PC-3 (cell line): ENCODE results near the gene C16orf96. TPM values are rescaled to one million over a fixed set of nuclear protein-coding genes. Genes with fewer than 3 reads are reported as not detected.

Experiments
- ATAC-seq: fragments of 200-7000 bp; cut with Tn5 transposase; 2 replicates; pipeline ENCODE4 v1.9.1; 2020; ENCODE audit warnings: mild to moderate bottlenecking, moderate library complexity
- BruUV-seq: library from RNA; stranded (reverse); fragments of 400-500 nt; replicated peaks from 2 replicates; lab custom pipeline; 2021; lab: Mats Ljungman, UMichigan
- CTCF ChIA-PET: fragments of 300-600 bp; sonication (Branson Sonifier 250); formaldehyde crosslinking; loops from one replicate; lab custom pipeline; 2022; ENCODE audit warnings: antibody characterized with exemption; lab: Charles Lee
- POLR2A ChIA-PET: fragments of 300-600 bp; sonication (Branson Sonifier 250); formaldehyde crosslinking; loops from one replicate; lab custom pipeline; 2022; ENCODE audit warnings: antibody characterized with exemption; ENCODE audit not compliant: unreplicated experiment; lab: Charles Lee
- DNase-seq: peaks from one replicate; pipeline ENCODE4 v3.0.0-alpha.2; 2015
- H2AFZ ChIP-seq: fragments of 300-600 bp; sonication (generic); 2 replicates; pipeline ENCODE4 v1.6.0; 2016; ENCODE audit warnings: antibody characterized with exemption, low read length
- H3F3A ChIP-seq: fragments of 300-600 bp; sonication (generic); one replicate; pipeline ENCODE4 v1.6.0; 2017; ENCODE audit warnings: antibody characterized with exemption, low read length, control low read depth, mild to moderate bottlenecking; ENCODE audit not compliant: unreplicated experiment
- H3K27ac ChIP-seq: fragments of 300-600 bp; sonication (generic); 2 replicates; pipeline ENCODE4 v1.5.1; 2016; ENCODE audit warnings: mild to moderate bottlenecking, low read length
- H3K27me3 ChIP-seq: fragments of 300-600 bp; sonication (generic); 2 replicates; pipeline ENCODE4 v1.6.1; 2016; ENCODE audit warnings: low read length, mixed read lengths
- H3K36me3 ChIP-seq: fragments of 300-600 bp; sonication (generic); 2 replicates; pipeline ENCODE4 v1.6.1; 2016; ENCODE audit warnings: low read depth, mixed run types, low read length, mixed read lengths
- H3K4me1 ChIP-seq: fragments of 300-600 bp; sonication (generic); 2 replicates; pipeline ENCODE4 v1.5.1; 2016; ENCODE audit warnings: low read length; ENCODE audit not compliant: insufficient read depth
- H3K4me2 ChIP-seq: fragments of 300-600 bp; sonication (generic); 2 replicates; pipeline ENCODE4 v1.6.0; 2016; ENCODE audit warnings: low read length
- H3K4me3 ChIP-seq: fragments of 300-600 bp; sonication (generic); 2 replicates; pipeline ENCODE4 v1.5.1; 2016; ENCODE audit warnings: mild to moderate bottlenecking, low read length, mixed read lengths
- H3K79me2 ChIP-seq: fragments of 300-600 bp; sonication (generic); 2 replicates; pipeline ENCODE4 v1.6.1; 2017; ENCODE audit warnings: low read length, mixed read lengths
- H3K9ac ChIP-seq: fragments of 300-600 bp; sonication (generic); 2 replicates; pipeline ENCODE4 v1.6.0; 2016; ENCODE audit warnings: mild to moderate bottlenecking, low read length
- H3K9me2 ChIP-seq: fragments of 300-600 bp; sonication (generic); replicated peaks from 2 replicates; pipeline ENCODE4 v1.6.1; 2016; ENCODE audit warnings: mixed run types, low read length, mixed read lengths
- H3K9me3 ChIP-seq: fragments of 300-600 bp; sonication (generic); 2 replicates; pipeline ENCODE4 v1.6.1; 2016; ENCODE audit warnings: low read length, mixed read lengths
- H4K20me1 ChIP-seq: fragments of 300-600 bp; sonication (generic); 2 replicates; pipeline ENCODE4 v1.6.1; 2016; ENCODE audit warnings: low read length, mixed read lengths
- CTCF ChIP-seq: fragments of 300-600 bp; sonication (generic); conservative IDR thresholded peaks from 2 replicates; pipeline ENCODE4 v1.5.1; 2017; ENCODE audit warnings: antibody characterized with exemption, low read depth, mild to moderate bottlenecking, low read length
- EZH2 ChIP-seq: fragments of 300-600 bp; sonication (generic); IDR thresholded peaks from one replicate; pipeline ENCODE4 v1.6.1; 2017; ENCODE audit warnings: antibody characterized with exemption, mild to moderate bottlenecking, low read length; ENCODE audit not compliant: unreplicated experiment
- EZH2phosphoT487 ChIP-seq: fragments of 300-600 bp; sonication (generic); IDR thresholded peaks from 2 replicates; pipeline ENCODE4 v1.6.1; 2018; ENCODE audit warnings: mild to moderate bottlenecking, antibody characterized with exemption, low read length, borderline replicate concordance
- intact Hi-C: fragments of 100-400 bp; cut with micrococcal nuclease; formaldehyde crosslinking; loops from 2 replicates; pipeline ENCODE4 v1.9.0; 2023
- total RNA-seq: library from RNA; depleted of rRNA; stranded (reverse); fragments of >200 nt; gene quantifications from 2 replicates; pipeline ENCODE4 v1.2.3, GENCODE V29; 2014

The C16orf96 gene
- total RNA-seq, 1 experiment from 2014 or later, result not detected

- Histone ChIP-seq H3K9me3 (no peaks in the 10 kb centered on the region), H3K27me3 (no peaks in the 10 kb centered on the region), H3K79me2 (peaks cover 62% of the 10 kb centered on the region), H3K36me3 (no peaks in the 10 kb centered on the region), H3K4me2 (no peak overlapping the region), H4K20me1 (no peaks in the 10 kb centered on the region), H3K27ac (no peak overlapping the region), H3K9me2 (no peaks in the 10 kb centered on the region), H3K4me1 (no peaks in the 10 kb centered on the region), H3F3A (no peaks in the 10 kb centered on the region), H3K9ac (no peak overlapping the region), H2AFZ (no peak overlapping the region), H3K4me3 (no peak overlapping the region)
- TF ChIP-seq EZH2 (no peak), EZH2phosphoT487 (no peak), CTCF (no peak)
- ChIA-PET POLR2A (no interaction called here), CTCF (no interaction called here)
- ATAC-seq, result no peak
- BruUV-seq, result no TSS peak
- no peak for DNase-seq
- intact Hi-C loops, result no loop called here
These were observed 84.6 kb downstream of the C16orf96 start for GRCh38 chr16:4640572-4641305.

- no peaks in the 10 kb centered on the region for H3K9me2 ChIP-seq
- POLR2A ChIA-PET, result no interaction called here
- no peak overlapping the region for H3K4me2 ChIP-seq
- H3K9ac ChIP-seq, result no peak overlapping the region
- CTCF ChIA-PET, result no interaction called here
- H2AFZ ChIP-seq, result no peak overlapping the region
- H3K27ac ChIP-seq, result no peak overlapping the region
- H4K20me1 ChIP-seq, result no peaks in the 10 kb centered on the region
- H3K4me1 ChIP-seq, result no peaks in the 10 kb centered on the region
- peaks cover 61% of the 10 kb centered on the region for H3K79me2 ChIP-seq
- no peaks in the 10 kb centered on the region for H3F3A ChIP-seq
- ATAC-seq, result no peak
- TF ChIP-seq EZH2phosphoT487 (no peak), EZH2 (no peak), CTCF (no peak)
- no peak for DNase-seq
- no peaks in the 10 kb centered on the region for H3K27me3 ChIP-seq
- intact Hi-C loops, result no loop called here
- no peaks in the 10 kb centered on the region for H3K36me3 ChIP-seq
- no peak overlapping the region for H3K4me3 ChIP-seq
- BruUV-seq, result no TSS peak
- no peaks in the 10 kb centered on the region for H3K9me3 ChIP-seq
These were observed 85.2 kb downstream of the C16orf96 start for GRCh38 chr16:4641306-4641687.

GRCh38 chr16:4641895-4642294, 85.8 kb downstream of the C16orf96 start:
- H3K4me2 ChIP-seq, result no peak overlapping the region
- no peak for ATAC-seq
- POLR2A ChIA-PET, result no interaction called here
- DNase-seq, result no peak
- no peaks in the 10 kb centered on the region for H4K20me1 ChIP-seq
- H3F3A ChIP-seq, result no peaks in the 10 kb centered on the region
- no peaks in the 10 kb centered on the region for H3K4me1 ChIP-seq
- CTCF ChIA-PET, result no interaction called here
- TF ChIP-seq EZH2phosphoT487 (no peak), EZH2 (no peak), CTCF (no peak)
- H3K27me3 ChIP-seq, result no peaks in the 10 kb centered on the region
- peaks cover 60% of the 10 kb centered on the region for H3K79me2 ChIP-seq
- intact Hi-C loops, result no loop called here
- H3K9me3 ChIP-seq, result no peaks in the 10 kb centered on the region
- no peak overlapping the region for H3K27ac ChIP-seq
- H3K9ac ChIP-seq, result no peak overlapping the region
- no peaks in the 10 kb centered on the region for H3K9me2 ChIP-seq
- no peak overlapping the region for H2AFZ ChIP-seq
- no TSS peak for BruUV-seq
- H3K4me3 ChIP-seq, result no peak overlapping the region
- no peaks in the 10 kb centered on the region for H3K36me3 ChIP-seq
